Activated T-helper 1 cell treated with Interleukin-2 at 50 U/mL for 16 hours (primary cell): ENCODE data around the gene HPF1.
"Not testable (repeated sequence)": the region's sequence is repeated elsewhere in the genome, so short reads cannot be mapped to it uniquely, and the experiment has no call there.

ENCODE experiments used
- DNase-seq: peaks from one replicate; pipeline ENCODE4 v3.0.0-alpha.2; 2020; ENCODE audit warnings: low read depth

The HPF1 gene

GRCh38 chr4:169738604-169739003 lies 19.1 kb downstream of the HPF1 start:
- DNase-seq: not testable (repeated sequence)

GRCh38 chr4:169730564-169730963 lies 27.2 kb downstream of the HPF1 start:
- DNase-seq: no peak

GRCh38 chr4:169727616-169728015 lies 30.1 kb downstream of the HPF1 start:
- DNase-seq: no peak

GRCh38 chr4:169724260-169724659 lies 33.5 kb downstream of the HPF1 start:
- DNase-seq: no peak

- DNase-seq: no peak
Observed at GRCh38 chr4:169723207-169723965, 34.4 kb downstream of the HPF1 start.

GRCh38 chr4:169720529-169720928 lies 37.2 kb downstream of the HPF1 start:
- no peak for DNase-seq

- no peak for DNase-seq
Observed at GRCh38 chr4:169716677-169717076, 41.1 kb downstream of the HPF1 start.

- no peak for DNase-seq
Observed at GRCh38 chr4:169715826-169716225, 41.9 kb downstream of the HPF1 start.

- no peak for DNase-seq
Observed at GRCh38 chr4:169707958-169708643, 49.6 kb downstream of the HPF1 start.

GRCh38 chr4:169698331-169698730 lies 59.4 kb downstream of the HPF1 start:
- DNase-seq: no peak

GRCh38 chr4:169690787-169691186 lies 67.0 kb downstream of the HPF1 start:
- no peak for DNase-seq

- no peak for DNase-seq
Observed at GRCh38 chr4:169689681-169690080, 68.1 kb downstream of the HPF1 start.

- no peak for DNase-seq
Observed at GRCh38 chr4:169682372-169683047, 75.2 kb downstream of the HPF1 start.
